NCI-H1930 (cell line): Measurements from ENCODE around the gene PUS1.
"Not testable (repeated sequence)": the region's sequence is repeated elsewhere in the genome, so short reads cannot be mapped to it uniquely, and the experiment has no call there.

Experiments
- DNase-seq, 2 experiments: peaks; one replicate each; lab custom pipeline; 2025; lab: John Stamatoyannopoulos, UW

The PUS1 gene

GRCh38 chr12:131938082-131938481 lies 9.0 kb downstream of the PUS1 start:
- DNase-seq = no peak

GRCh38 chr12:131939007-131939406 lies 9.9 kb downstream of the PUS1 start:
- DNase-seq = no peak

GRCh38 chr12:131940141-131940547 lies 11.1 kb downstream of the PUS1 start:
- no peak for DNase-seq

GRCh38 chr12:131941116-131941986 lies 12.3 kb downstream of the PUS1 start:
- DNase-seq = no peak

- no peak for DNase-seq
Measured at GRCh38 chr12:131941987-131942341, 12.9 kb downstream of the PUS1 start.

- no peak for DNase-seq
Measured at GRCh38 chr12:131942671-131943070, 13.6 kb downstream of the PUS1 start.

GRCh38 chr12:131943389-131943788 lies 14.3 kb downstream of the PUS1 start:
- no peak for DNase-seq

- DNase-seq = no peak
Measured at GRCh38 chr12:131943876-131944275, 14.8 kb downstream of the PUS1 start.

- no peak for DNase-seq
Measured at GRCh38 chr12:131944601-131945251, 15.7 kb downstream of the PUS1 start.

GRCh38 chr12:131946757-131947156 lies 17.7 kb downstream of the PUS1 start:
- DNase-seq = no peak

GRCh38 chr12:131947482-131948027 lies 18.5 kb downstream of the PUS1 start:
- no peak for DNase-seq

GRCh38 chr12:131948166-131948712 lies 19.2 kb downstream of the PUS1 start:
- DNase-seq = no peak

GRCh38 chr12:131948713-131949430 lies 19.8 kb downstream of the PUS1 start:
- DNase-seq = not testable (repeated sequence)

GRCh38 chr12:131949431-131950181 lies 20.5 kb downstream of the PUS1 start, which contains the start of gene EP400:
EP400 (plus strand) TSS chr12:131949942; CDS start chr12:131960620, 10,678 bp downstream.
- peak; percentile 87 to 91 for DNase-seq

- DNase-seq = peak in 1 of 2 experiments; percentile 47
Measured at GRCh38 chr12:131950182-131950913, 21.3 kb downstream of the PUS1 start.

GRCh38 chr12:131953810-131954209 lies 24.7 kb downstream of the PUS1 start:
- not testable (repeated sequence) for DNase-seq

GRCh38 chr12:131954460-131954859 lies 25.4 kb downstream of the PUS1 start:
- not testable (repeated sequence) for DNase-seq

GRCh38 chr12:131959116-131959515 lies 30.0 kb downstream of the PUS1 start:
- no peak for DNase-seq

- DNase-seq = no peak
Measured at GRCh38 chr12:131959641-131960589, 30.8 kb downstream of the PUS1 start.
